HepG2 (cell line): ENCODE data around the gene TEKTIP1. TPM values are rescaled to one million over a fixed set of nuclear protein-coding genes. Genes with fewer than 3 reads are reported as not detected.
A peak's percentile ranks its signal among the peaks of the same experiment; 100 is the strongest.

Experiments
- CCAR2 ChIP-seq: fragments of 200-400 bp; formaldehyde crosslinking; optimal IDR thresholded peaks from 2 replicates; pipeline ENCODE3; 2018; ENCODE audit warnings: low read depth, mild to moderate bottlenecking, low read length, moderate library complexity
- CCDC6 ChIP-seq: sonication (generic); formaldehyde crosslinking; IDR thresholded peaks from 2 replicates; pipeline ENCODE4 v1.8.1; 2022; ENCODE audit warnings: mild to moderate bottlenecking, missing genetic modification reagents, moderate library complexity
- ESRRA ChIP-seq: sonication (generic); formaldehyde crosslinking; IDR thresholded peaks from 2 replicates; pipeline ENCODE4 v1.5.1; 2020; ENCODE audit warnings: mild to moderate bottlenecking, low read depth, missing genetic modification reagents
- FOSL2 ChIP-seq: sonication (generic); formaldehyde crosslinking; IDR thresholded peaks from 2 replicates; pipeline ENCODE4 v1.4.0; 2020; ENCODE audit warnings: missing genetic modification reagents
- ISL2 ChIP-seq: sonication (generic); formaldehyde crosslinking; IDR thresholded peaks from 2 replicates; pipeline ENCODE4 v1.5.0; 2020; ENCODE audit warnings: missing genetic modification reagents
- MED1 ChIP-seq: sonication (generic); formaldehyde crosslinking; IDR thresholded peaks from 2 replicates; pipeline ENCODE4 v1.4.0; 2020; ENCODE audit warnings: missing genetic modification reagents
- PCBP2 ChIP-seq: fragments of 200-400 bp; formaldehyde crosslinking; optimal IDR thresholded peaks from 2 replicates; pipeline ENCODE3; 2018; ENCODE audit warnings: low read length, low read depth; ENCODE audit not compliant: poor library complexity, severe bottlenecking
- PHF20 ChIP-seq: sonication (generic); formaldehyde crosslinking; IDR thresholded peaks from 2 replicates; pipeline ENCODE4 v1.5.0; 2020; ENCODE audit warnings: mild to moderate bottlenecking, missing genetic modification reagents
- PHF21A ChIP-seq: sonication (generic); formaldehyde crosslinking; IDR thresholded peaks from 2 replicates; pipeline ENCODE4 v1.5.0; 2020; ENCODE audit warnings: mild to moderate bottlenecking, missing genetic modification reagents
- RBAK ChIP-seq: sonication (generic); formaldehyde crosslinking; IDR thresholded peaks from 2 replicates; pipeline ENCODE4 v1.5.1; 2020; ENCODE audit warnings: mild to moderate bottlenecking, missing genetic modification reagents
- RBFOX2 ChIP-seq: fragments of 200-400 bp; formaldehyde crosslinking; IDR thresholded peaks from 2 replicates; pipeline ENCODE4 v1.6.1; 2017; ENCODE audit warnings: low read depth, mild to moderate bottlenecking, low read length
- RBM22 ChIP-seq: fragments of 200-400 bp; formaldehyde crosslinking; optimal IDR thresholded peaks from 2 replicates; pipeline ENCODE3; 2017; ENCODE audit warnings: mild to moderate bottlenecking, low read length, moderate library complexity
- SRSF4 ChIP-seq: fragments of 200-400 bp; formaldehyde crosslinking; IDR thresholded peaks from one replicate; pipeline ENCODE4 v1.6.1; 2018; ENCODE audit warnings: mild to moderate bottlenecking, low read depth, low read length, moderate library complexity; ENCODE audit not compliant: poor library complexity, severe bottlenecking
- WIZ ChIP-seq: sonication (generic); formaldehyde crosslinking; IDR thresholded peaks from 2 replicates; pipeline ENCODE4 v1.5.1; 2020; ENCODE audit warnings: mild to moderate bottlenecking, missing genetic modification reagents
- ZNF329 ChIP-seq: sonication (generic); formaldehyde crosslinking; IDR thresholded peaks from 2 replicates; pipeline ENCODE4 v1.9.0; 2021; ENCODE audit warnings: low read depth, mild to moderate bottlenecking, missing genetic modification reagents
- ZNF335 ChIP-seq: sonication (generic); formaldehyde crosslinking; IDR thresholded peaks from 2 replicates; pipeline ENCODE4 v1.4.0; 2020; ENCODE audit warnings: missing genetic modification reagents
- ZNF550 ChIP-seq: sonication (generic); formaldehyde crosslinking; IDR thresholded peaks from 2 replicates; pipeline ENCODE4 v1.4.0; 2020; ENCODE audit warnings: mild to moderate bottlenecking, missing genetic modification reagents, borderline replicate concordance
- ZNF879 ChIP-seq: sonication (generic); formaldehyde crosslinking; IDR thresholded peaks from 2 replicates; pipeline ENCODE4 v1.8.1; 2023; ENCODE audit warnings: missing genetic modification reagents
- polyA plus RNA-seq, 8 experiments: library from polyadenylated mRNA; depleted of rRNA in 3 of 8; stranded (reverse) in 7 of 8; unstranded in 1 of 8; fragments of >200 nt; fragmentation: Illumina TruSeq in 4 of 8; extraction: Trizol in 4 of 8; gene quantifications; 2 replicates each; pipeline versions ENCODE4 v1.2.1 to v1.2.3, GENCODE V29; 2011 to 2016; ENCODE audit warnings: low read depth in 4 of 8, missing spikeins in 1 of 8, mixed read lengths in 1 of 8; ENCODE audit not compliant: insufficient read depth in 1 of 8
- total RNA-seq, 5 experiments: library from RNA; depleted of rRNA; stranded (reverse); fragments of >200 nt; fragmentation: Illumina TruSeq; extraction: Trizol; gene quantifications; 2 replicates each; pipeline ENCODE4 v1.2.3, GENCODE V29; 2016; ENCODE audit warnings: low read depth in 1 of 5
- TF ChIP-seq, protein P1 (sequence below): sonication (generic); formaldehyde crosslinking; IDR thresholded peaks from 2 replicates; pipeline ENCODE4 v1.9.0; 2021; ENCODE audit warnings: missing genetic modification reagents, mild to moderate bottlenecking, borderline replicate concordance
- TF ChIP-seq, protein P2 (sequence below), 2 experiments: sonication (generic) in 1 of 2; formaldehyde crosslinking in 1 of 2; IDR thresholded peaks; 2 replicates each; pipeline versions ENCODE4 v1.6.1 to v1.9.0; 2014 to 2022; ENCODE audit warnings: antibody characterized with exemption in 1 of 2, borderline replicate concordance in 1 of 2, inconsistent platforms in 1 of 2, low read depth in 1 of 2, missing genetic modification reagents in 1 of 2
- TF ChIP-seq, protein P3 (sequence below): sonication (generic); formaldehyde crosslinking; conservative IDR thresholded peaks from 2 replicates; pipeline ENCODE4 v1.4.0; 2020; ENCODE audit warnings: missing genetic modification reagents

The TEKTIP1 gene
- total and polyA plus RNA-seq, 2 of the 13 experiments (the other 11 are each of a cell fraction or from before 2014, with no cell fraction given): not detected

DNA sequence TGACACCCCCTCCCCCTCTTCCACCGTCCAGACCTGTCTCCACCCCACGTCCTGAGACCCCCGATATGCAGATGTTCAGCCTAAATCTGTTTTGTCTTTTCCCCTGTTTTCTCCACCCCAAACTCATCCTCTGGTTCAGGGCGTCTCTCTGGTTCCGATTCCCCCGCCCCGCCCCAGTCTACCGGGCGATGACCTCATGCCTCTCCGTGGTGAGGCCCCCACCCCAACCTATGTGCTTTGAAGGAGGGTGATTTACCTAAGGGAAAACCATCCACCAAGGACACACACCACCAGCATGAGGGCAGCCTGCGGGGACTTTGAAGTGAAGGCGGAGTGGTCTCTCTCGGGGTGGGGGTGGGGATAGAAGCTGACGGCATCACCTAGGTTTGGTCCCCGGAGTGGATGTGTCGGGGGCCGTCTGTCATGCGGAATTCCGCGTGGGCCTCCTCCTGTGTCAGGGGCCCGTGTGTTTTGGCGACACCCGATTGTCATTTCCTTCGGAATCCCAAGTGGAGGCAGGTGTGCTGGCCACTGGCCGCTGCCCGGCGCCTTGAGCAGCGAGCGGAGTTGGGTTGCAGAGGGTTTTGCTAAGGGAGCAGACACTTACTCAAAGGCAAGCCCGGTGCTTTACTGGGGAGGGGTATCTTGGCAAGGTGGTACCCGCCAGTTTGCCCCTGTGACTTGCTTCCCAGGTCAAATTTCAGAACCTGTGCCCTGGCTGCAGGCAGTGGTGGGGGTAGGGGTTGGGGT is 31.4 kb upstream of the TEKTIP1 start (continued):
- TF ChIP-seq ESRRA (CRISPR knock-in tag): no peak
- TF ChIP-seq PHF21A (CRISPR knock-in tag): no peak
- no peak for TF ChIP-seq SRSF4
- 0 out of 2 replicates have a peak, but pooled peaks have one; percentile 37 for TF ChIP-seq MED1 (CRISPR knock-in tag)
- TF ChIP-seq, protein P1, sequence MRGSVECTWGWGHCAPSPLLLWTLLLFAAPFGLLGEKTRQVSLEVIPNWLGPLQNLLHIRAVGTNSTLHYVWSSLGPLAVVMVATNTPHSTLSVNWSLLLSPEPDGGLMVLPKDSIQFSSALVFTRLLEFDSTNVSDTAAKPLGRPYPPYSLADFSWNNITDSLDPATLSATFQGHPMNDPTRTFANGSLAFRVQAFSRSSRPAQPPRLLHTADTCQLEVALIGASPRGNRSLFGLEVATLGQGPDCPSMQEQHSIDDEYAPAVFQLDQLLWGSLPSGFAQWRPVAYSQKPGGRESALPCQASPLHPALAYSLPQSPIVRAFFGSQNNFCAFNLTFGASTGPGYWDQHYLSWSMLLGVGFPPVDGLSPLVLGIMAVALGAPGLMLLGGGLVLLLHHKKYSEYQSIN: no peak
- no peak for TF ChIP-seq PCBP2
- no peak for TF ChIP-seq CCAR2
- TF ChIP-seq PHF20 (CRISPR knock-in tag): no peak
- TF ChIP-seq ZNF335 (CRISPR knock-in tag): no peak
- no peak for TF ChIP-seq RBM22
- TF ChIP-seq WIZ (CRISPR knock-in tag): no peak
- TF ChIP-seq, protein P2, sequence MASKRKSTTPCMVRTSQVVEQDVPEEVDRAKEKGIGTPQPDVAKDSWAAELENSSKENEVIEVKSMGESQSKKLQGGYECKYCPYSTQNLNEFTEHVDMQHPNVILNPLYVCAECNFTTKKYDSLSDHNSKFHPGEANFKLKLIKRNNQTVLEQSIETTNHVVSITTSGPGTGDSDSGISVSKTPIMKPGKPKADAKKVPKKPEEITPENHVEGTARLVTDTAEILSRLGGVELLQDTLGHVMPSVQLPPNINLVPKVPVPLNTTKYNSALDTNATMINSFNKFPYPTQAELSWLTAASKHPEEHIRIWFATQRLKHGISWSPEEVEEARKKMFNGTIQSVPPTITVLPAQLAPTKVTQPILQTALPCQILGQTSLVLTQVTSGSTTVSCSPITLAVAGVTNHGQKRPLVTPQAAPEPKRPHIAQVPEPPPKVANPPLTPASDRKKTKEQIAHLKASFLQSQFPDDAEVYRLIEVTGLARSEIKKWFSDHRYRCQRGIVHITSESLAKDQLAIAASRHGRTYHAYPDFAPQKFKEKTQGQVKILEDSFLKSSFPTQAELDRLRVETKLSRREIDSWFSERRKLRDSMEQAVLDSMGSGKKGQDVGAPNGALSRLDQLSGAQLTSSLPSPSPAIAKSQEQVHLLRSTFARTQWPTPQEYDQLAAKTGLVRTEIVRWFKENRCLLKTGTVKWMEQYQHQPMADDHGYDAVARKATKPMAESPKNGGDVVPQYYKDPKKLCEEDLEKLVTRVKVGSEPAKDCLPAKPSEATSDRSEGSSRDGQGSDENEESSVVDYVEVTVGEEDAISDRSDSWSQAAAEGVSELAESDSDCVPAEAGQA (IDR thresholded peaks at IDR 0.05; ENCODE audit: low read depth): no peak
- TF ChIP-seq, protein P2 (CRISPR knock-in tag; IDR thresholded peaks at IDR 0.05; ENCODE audit: borderline replicate concordance): no peak
- no peak for TF ChIP-seq RBFOX2
- peak; percentile 39 for TF ChIP-seq FOSL2 (CRISPR knock-in tag)
- TF ChIP-seq ZNF879 (CRISPR knock-in tag): no peak
- TF ChIP-seq, protein P3, sequence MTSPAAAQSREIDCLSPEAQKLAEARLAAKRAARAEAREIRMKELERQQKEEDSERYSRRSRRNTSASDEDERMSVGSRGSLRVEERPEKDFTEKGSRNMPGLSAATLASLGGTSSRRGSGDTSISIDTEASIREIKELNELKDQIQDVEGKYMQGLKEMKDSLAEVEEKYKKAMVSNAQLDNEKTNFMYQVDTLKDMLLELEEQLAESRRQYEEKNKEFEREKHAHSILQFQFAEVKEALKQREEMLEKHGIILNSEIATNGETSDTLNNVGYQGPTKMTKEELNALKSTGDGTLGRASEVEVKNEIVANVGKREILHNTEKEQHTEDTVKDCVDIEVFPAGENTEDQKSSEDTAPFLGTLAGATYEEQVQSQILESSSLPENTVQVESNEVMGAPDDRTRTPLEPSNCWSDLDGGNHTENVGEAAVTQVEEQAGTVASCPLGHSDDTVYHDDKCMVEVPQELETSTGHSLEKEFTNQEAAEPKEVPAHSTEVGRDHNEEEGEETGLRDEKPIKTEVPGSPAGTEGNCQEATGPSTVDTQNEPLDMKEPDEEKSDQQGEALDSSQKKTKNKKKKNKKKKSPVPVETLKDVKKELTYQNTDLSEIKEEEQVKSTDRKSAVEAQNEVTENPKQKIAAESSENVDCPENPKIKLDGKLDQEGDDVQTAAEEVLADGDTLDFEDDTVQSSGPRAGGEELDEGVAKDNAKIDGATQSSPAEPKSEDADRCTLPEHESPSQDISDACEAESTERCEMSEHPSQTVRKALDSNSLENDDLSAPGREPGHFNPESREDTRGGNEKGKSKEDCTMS (CRISPR knock-in tag): no peak
- no peak for TF ChIP-seq RBAK
- TF ChIP-seq ISL2 (CRISPR knock-in tag): no peak
- no peak for TF ChIP-seq ZNF550 (CRISPR knock-in tag)
- TF ChIP-seq CCDC6 (CRISPR knock-in tag): no peak
- TF ChIP-seq ZNF329 (CRISPR knock-in tag): no peak
